GM18520 (cell line): ENCODE data around the gene BCL2L13.
"Not testable (repeated sequence)": the region's sequence is repeated elsewhere in the genome, so short reads cannot be mapped to it uniquely, and the experiment has no call there.

Experiments used
- ATAC-seq: cut with Tn5 transposase; IDR thresholded peaks from one replicate; pipeline ENCODE4 v1.9.1; 2021; ENCODE audit not compliant: unreplicated experiment

Gene BCL2L13

GRCh38 chr22:17754233-17754925, 115.8 kb downstream of the BCL2L13 start:
- ATAC-seq: no peak

DNA sequence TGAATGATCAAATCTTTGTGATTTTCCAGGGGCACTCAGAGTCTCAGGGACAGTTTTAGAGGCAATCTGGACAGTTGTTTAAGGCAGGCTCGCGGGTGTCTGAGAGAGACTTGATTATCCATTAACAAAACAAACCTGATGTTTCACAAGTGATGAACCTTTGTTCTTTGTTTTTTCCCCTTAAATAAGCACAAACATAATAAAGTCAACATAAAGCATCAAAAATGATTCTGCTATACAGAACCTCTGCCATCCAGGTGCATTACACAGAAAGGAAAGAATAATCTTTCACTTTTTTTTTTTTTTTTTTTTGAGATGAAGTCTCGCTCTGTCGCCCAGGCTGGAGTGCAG, 122.6 kb downstream of the BCL2L13 start:
- ATAC-seq: no peak

GRCh38 chr22:17763442-17763841, 124.9 kb downstream of the BCL2L13 start:
- ATAC-seq: not testable (repeated sequence)

DNA sequence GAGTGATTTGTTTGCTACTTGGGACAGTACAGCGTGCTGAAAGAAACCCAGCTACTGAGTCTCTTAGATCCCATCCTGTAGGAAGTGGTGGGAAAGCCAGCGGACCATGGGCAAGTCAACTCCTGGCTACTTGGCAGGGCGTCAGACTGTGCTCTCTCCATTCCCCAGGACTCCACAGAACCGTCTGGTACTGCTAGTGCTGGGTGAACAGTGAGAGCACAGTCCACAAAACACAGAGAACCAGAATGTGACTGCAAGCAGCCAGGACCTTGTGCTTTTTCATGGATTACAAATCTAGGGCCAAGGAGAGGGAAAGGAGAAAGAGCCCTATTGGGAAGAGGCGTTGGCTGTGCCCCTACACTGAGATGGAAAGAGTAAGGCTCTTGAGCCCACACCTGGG, 125.5 kb downstream of the BCL2L13 start:
- ATAC-seq: no peak

- ATAC-seq: not testable (repeated sequence)
Measured at GRCh38 chr22:17764852-17765251, 126.3 kb downstream of the BCL2L13 start.

- peak; percentile 76 for ATAC-seq
Measured at GRCh38 chr22:17767233-17768065, 128.9 kb downstream of the BCL2L13 start.

DNA sequence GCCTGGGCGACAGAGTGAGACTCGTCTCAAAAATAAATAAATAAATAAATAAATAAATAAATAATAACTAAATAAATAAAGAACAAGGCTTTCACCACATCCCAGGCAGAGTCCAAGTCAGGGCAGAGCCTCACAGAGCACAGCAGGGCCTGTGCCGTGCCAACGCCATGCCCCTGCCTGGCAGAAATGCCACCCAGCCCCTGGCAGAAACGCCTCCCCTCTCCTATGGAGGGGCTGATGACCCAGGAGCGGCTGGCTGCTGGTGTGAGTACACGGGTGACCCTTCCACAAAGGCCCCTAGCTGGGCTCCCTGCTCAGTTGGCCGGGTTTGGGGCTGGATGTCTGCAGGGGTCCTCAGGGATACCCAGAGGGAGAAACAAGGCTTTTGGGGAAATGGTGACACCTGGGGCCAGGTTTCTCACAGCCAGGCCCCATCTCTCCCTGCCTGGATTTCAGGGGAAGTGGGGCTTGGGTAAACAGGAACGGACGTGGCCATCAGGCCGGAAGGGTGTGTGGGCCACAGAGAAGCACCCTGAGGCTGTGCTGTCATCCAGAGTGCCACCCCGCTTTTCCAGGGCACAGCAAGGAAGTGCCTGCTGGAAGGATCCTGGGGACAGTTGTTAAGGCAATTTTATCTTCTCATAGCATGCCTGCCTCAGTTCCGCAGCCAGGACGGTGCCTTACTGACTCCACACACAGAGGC, 130.6 kb downstream of the BCL2L13 start:
- ATAC-seq: no peak

DNA sequence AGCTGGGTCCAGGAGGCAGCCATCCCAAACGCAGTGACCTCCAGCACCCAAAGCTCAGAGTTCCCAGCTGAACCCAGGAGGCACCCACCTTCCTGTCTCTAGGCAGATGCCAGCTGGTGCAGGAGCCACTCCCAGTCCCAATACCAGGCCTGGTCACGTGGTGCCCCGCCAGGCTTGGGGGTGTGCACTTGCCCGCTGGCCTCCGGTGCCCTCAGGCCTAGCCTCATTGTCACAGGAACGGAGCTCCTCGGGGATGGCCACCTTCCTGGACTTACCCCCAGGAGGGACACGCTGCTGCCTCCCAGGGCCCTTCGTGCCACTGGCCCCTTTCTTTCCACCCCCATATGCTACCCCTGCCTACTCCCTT, 131.1 kb downstream of the BCL2L13 start:
- no peak for ATAC-seq

- no peak for ATAC-seq
Measured at GRCh38 chr22:17770180-17771077, 131.9 kb downstream of the BCL2L13 start.

DNA sequence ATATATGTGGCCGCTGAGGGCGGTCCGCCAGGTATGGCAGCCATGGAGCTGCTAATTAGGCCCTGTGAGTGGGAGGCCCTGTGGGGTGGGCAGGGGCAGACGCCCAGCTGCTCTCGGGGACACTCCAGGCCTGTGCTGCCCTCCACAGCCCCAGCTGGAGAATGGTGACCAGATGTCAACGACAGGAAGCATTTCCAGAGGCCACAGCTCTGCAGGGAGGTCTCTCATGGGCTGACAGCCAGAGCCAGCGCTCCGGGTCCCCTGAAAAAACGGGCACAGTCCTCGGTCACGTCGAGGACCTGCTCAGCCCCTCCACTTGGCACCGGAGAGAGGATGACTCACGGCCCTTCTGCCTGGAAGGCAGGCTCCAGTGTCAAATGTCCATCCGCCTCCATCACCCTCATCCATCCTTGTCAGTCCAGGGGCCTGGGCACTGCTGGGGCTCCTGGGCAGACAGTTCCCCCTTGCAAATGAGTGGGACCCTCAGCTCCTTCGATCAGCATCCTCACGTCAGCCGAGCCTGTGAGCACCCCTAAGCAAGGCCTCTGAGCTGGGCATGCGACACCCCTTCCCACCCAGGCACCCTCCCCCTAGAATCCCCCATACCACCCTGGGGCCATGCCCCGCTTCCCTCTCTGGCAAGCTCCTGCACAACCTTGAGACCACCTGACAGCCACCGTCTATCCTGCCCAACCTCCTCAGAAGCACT, 133.8 kb downstream of the BCL2L13 start:
- ATAC-seq: no peak

DNA sequence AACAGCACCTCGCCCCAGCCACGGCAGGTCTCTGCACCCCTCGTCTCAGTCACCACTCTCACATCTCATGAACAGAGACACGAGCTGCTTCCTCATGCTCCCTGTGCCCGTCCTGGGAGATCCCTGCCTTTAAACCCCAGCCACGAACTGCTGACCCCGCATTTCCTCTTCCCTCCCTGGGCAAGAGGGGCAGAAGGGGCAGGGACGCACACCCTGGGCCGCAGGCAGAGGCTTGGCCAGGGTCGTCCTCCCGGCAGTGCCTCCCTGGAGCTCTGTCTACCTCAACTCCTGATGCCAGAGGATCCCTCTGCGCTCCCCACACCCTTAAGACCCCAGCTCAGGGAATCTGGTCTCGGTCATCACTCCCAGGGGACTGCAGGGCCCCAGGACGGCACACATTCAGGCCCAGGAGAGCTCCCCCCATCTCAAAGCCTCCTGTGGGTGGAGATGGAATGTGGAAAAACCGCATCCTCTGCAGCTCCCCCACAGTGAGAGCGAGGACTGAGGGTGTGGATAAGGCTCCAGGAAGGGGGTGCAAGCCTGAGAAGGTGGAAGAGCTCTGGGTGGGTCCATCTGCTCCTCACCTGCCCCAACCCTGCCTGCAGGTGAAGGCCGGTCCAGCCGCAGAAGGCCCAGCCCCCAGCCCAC, 134.5 kb downstream of the BCL2L13 start:
- no peak for ATAC-seq

DNA sequence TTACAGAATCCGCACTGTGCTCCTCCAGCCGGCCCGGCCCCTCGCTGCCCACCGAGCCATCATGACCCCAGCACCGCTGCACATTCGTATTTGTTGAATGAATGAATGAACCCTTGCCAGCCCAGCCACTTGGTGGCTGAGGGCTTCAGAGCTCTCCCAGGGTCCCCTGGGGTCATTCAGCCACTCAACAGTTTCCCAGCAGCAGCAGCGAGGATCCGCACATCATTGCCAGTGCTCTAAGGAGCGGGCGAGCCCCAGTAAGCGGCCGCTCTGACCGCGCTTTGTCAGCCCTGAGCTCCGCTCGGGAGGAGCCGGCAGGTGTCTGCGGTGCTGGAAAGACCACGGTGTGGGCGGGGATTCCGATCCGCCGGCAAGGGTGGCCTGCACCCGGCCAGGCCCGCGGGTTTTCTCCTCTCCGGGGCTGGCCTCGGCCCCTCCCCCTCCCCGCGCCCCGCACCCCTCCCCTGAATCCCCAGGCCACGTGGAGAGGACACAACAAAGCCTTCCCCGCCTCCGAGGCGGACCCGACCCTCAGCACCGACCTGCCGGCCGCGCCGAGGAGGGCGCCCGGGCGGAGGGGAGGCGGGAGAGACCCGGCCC, 135.1 kb downstream of the BCL2L13 start:
- ATAC-seq: no peak

GRCh38 chr22:17774206-17774925, 135.8 kb downstream of the BCL2L13 start, which contains the start of gene BID:
TSS of gene BID (minus strand) at chr22:17774469. CDS start at chr22:17750116, 24,353 bp downstream.
- ATAC-seq: no peak

DNA sequence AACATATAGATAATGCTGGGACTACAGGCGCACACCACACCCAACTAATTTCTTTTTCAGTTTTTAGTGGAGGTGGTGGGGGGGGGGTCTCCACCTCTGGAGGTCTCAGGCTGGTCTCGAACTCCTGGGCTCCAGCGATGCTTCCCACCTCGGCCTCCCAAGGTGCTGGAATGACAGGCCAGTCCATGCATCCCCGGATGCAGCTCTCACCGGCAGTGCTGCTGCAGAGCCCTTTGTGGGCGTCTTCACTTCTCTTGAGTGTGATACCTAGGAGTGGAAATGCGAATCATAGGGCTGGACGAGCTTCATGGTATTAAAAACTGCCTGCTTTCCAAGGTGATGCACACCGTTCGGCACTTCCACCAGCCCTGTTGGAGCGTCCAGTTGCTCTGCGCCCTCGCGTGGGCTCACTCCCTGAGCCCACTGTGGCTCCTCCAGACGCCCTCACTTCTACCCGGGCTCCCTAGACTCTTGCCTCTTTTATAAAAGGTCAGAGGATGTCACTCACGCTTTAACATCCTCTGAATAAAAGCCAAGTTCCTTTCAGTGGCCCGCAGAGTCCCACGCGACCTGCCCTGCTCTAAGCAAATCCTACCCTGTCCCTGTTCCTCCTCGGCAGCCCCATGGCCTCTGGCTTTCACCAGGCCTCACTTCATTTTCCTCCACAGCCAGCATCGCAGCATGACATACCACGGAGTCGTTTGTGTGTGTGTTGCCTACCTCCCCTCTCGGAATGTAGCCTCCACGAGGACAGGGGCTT, 136.5 kb downstream of the BCL2L13 start:
- ATAC-seq: no peak

DNA sequence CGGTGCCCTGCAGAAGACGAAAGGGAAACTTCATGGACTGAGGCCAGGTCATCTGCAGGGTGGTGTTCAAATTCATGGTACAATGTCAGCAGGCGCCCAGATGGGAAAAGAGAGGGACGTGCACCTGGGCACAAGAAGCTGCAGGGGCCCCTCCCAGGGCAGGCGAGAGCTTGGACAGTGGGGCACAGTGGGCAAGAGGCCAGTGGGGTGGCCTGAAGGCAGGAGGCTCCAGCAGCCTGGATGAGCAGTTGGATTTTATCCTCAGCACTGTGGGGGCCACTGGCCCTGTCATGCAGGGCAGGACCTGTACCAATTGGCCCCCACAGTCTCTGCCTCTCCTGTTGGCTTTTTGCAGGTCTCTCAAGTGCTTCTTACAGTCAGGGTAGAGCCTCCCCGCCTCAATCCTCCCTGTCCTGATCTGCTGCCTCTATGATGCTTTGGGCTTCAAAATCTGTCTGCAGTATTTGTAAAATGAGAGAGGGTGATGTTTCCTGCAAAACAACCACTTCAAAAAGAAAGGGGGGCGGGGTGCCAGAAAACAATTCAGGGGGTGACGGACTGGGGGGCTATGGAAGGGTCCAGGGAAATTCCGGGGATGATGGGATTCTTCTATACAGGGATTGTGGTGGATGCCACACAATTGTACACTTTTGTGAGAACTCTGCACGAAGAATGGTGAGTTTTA, 137.4 kb downstream of the BCL2L13 start:
- no peak for ATAC-seq

DNA sequence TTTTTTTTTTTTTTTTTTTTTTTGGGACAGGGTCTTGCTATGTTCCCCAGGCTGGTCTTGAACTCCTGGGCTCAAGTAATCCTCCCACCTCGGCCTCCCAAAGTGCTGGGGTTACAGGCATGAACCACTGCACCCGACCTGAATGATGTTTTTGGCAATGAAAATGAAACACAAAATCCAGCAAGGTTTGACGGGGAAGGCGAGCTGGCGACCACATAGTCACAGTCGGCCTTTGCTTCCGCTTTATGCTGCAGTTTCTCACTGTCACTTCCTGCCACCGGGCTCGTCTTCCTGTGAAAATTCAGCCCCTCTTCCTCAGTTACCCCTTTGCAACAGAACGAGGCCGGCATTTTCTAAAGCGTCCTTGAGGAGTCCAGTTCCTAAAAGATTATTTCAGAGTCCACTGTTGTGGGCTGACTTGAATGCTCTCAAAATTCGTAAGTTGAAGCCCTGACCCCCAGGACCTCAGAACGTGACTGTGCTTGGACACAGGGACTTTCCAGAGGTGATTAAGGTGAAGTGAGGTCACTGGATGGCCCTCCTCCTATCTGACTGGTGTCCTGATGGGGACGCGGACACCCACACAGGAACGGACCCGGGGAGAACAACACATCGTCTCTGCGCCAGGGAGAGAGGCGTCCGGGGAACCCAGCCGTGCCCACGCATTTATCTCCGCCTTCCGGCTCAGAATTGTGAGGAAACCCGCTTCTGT, 138.6 kb downstream of the BCL2L13 start:
- ATAC-seq: no peak

DNA sequence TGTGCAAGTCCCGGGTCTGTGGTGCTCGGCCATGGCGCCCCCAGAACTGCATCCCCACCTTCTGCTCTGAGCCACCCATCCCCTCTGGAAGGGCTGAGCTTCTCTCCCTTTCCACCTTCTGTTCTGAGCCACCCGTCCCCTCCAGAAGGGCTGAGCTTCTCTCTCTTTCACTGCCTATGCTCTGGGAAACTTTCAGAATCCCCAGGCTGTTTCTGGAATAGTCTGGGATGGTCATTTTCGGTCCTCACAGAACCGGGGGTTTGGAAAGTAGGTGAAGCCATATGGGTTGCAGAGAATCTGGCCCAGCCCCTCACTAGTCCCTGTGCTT, 139.1 kb downstream of the BCL2L13 start:
- no peak for ATAC-seq
